BJ (cell line): ENCODE measurements around the gene UCK1. TPM values are rescaled to one million over a fixed set of nuclear protein-coding genes. Genes with fewer than 3 reads are reported as not detected.

Source experiments
- CTCF ChIA-PET: fragments of 350-600 bp; formaldehyde crosslinking; extraction: SDS; loops from one replicate; lab custom pipeline; 2021; ENCODE audit warnings: antibody characterized with exemption, inconsistent platforms; lab: Yijun Ruan, JAX
- POLR2A ChIA-PET: fragments of 300-600 bp; sonication (Branson Sonifier 250); formaldehyde crosslinking; extraction: SDS; loops from one replicate; lab custom pipeline; 2021; ENCODE audit warnings: antibody characterized with exemption; lab: Charles Lee
- DNase-seq: peaks from one replicate; pipeline ENCODE4 v3.0.0-alpha.2; 2011; ENCODE audit warnings: low read depth
- H3K27me3 ChIP-seq: 2 replicates; pipeline ENCODE4 v1.6.0; 2011; ENCODE audit warnings: low read length; ENCODE audit not compliant: control insufficient read depth, insufficient read depth
- H3K36me3 ChIP-seq: 2 replicates; pipeline ENCODE4 v1.5.1; 2011; ENCODE audit warnings: low read length; ENCODE audit not compliant: control insufficient read depth, insufficient read depth
- H3K4me3 ChIP-seq: 2 replicates; pipeline ENCODE4 v1.5.1; 2011; ENCODE audit warnings: low read depth, mild to moderate bottlenecking, control low read depth, low read length
- CTCF ChIP-seq: IDR thresholded peaks from 2 replicates; pipeline ENCODE4 v1.5.1; 2011; ENCODE audit warnings: low read depth, mild to moderate bottlenecking, control low read depth, inconsistent platforms, low read length, moderate library complexity; ENCODE audit not compliant: insufficient read depth
- polyA plus RNA-seq: library from polyadenylated mRNA; depleted of rRNA; stranded (reverse); fragments of >200 nt; gene quantifications from 2 replicates; pipeline ENCODE4 v1.2.3, GENCODE V29; 2011; rRNA removed
- small RNA-seq: library from RNA; depleted of rRNA; stranded (forward); fragments of <200 nt; gene quantifications from one replicate; pipeline ENCODE3, GENCODE V24; 2012; ENCODE audit warnings: low replicate concordance, low read depth; ENCODE audit not compliant: insufficient read length

Gene UCK1
- polyA plus RNA-seq, 1 experiment: 24.9 TPM

- no peaks in the 10 kb centered on the region for H3K27me3 ChIP-seq
- no peak for TF ChIP-seq CTCF
- POLR2A ChIA-PET: no interaction called here
- CTCF ChIA-PET: interaction anchor here (2.6 kb wide), 1 partner anchor 125 kb away, joined by 8 read pairs; no protein-coding TSS in a partner anchor
- no peak for DNase-seq
- H3K4me3 ChIP-seq: no peak overlapping the region
- peaks cover 53% of the 10 kb centered on the region for H3K36me3 ChIP-seq
These were observed 56.4 kb downstream of the UCK1 start for GRCh38 chr9:131474711-131475110.

- Histone ChIP-seq H3K4me3 (no peak overlapping the region), H3K27me3 (no peaks in the 10 kb centered on the region), H3K36me3 (peaks cover 50% of the 10 kb centered on the region)
- POLR2A ChIA-PET: no interaction called here
- no peak for DNase-seq
- CTCF ChIA-PET: interaction anchor here (0.6 to 2.6 kb wide), 2 partner anchors 62 to 124 kb away, joined by 3 to 8 read pairs; no protein-coding TSS in a partner anchor
- TF ChIP-seq CTCF: no peak
These were observed 57.2 kb downstream of the UCK1 start for GRCh38 chr9:131473891-131474290.

Small RNA genes within 50 kb of the gene (small RNA-seq; reads per million reads assigned to genes)
- gene SNORD62A (not detected), gene SNORD62B (not detected)

Other genes starting within 250 kb of the UCK1 start
- gene PLPP7, start 241.5 kb downstream of the UCK1 start, polyA plus RNA-seq: 2.5 and 3.9 TPM in 2 replicates
- 19.3 and 25.8 TPM in 2 replicates for gene PRRC2B, start 137.2 kb downstream of the UCK1 start, polyA plus RNA-seq
- gene POMT1, start 28.3 kb downstream of the UCK1 start, polyA plus RNA-seq: 17.8 and 32.1 TPM in 2 replicates
- gene PRRT1B, start 14.3 kb upstream of the UCK1 start, polyA plus RNA-seq: not detected in 2 replicates
- 26.9 and 31.6 TPM in 2 replicates for gene RAPGEF1, start 208.8 kb upstream of the UCK1 start, polyA plus RNA-seq